H1 (cell line): ENCODE results near the gene TRAPPC6A. TPM values are rescaled to one million over a fixed set of nuclear protein-coding genes. Genes with fewer than 3 reads are reported as not detected.

Experiments used
- CHD1 ChIP-seq: IDR thresholded peaks from 2 replicates; pipeline ENCODE4 v1.6.1; 2012; ENCODE audit warnings: low read depth, low read length, improper control_type of control experiment
- CREB1 ChIP-seq: IDR thresholded peaks from 2 replicates; pipeline ENCODE4 v1.6.1; 2012; ENCODE audit warnings: inconsistent platforms
- HDAC2 ChIP-seq, 2 experiments: fragments of 300-600 bp in 1 of 2; sonication (generic) in 1 of 2; IDR thresholded peaks; 2 replicates each; pipeline ENCODE4 v1.6.1; 2011 to 2012; ENCODE audit warnings: low read depth in 2 of 2, low read length in 2 of 2, mild to moderate bottlenecking in 2 of 2, moderate library complexity in 2 of 2, borderline replicate concordance in 1 of 2, inconsistent platforms in 1 of 2
- PHF8 ChIP-seq: fragments of 200-600 bp; sonication (generic); conservative IDR thresholded peaks from 2 replicates; pipeline ENCODE4 v1.7.1; 2012; ENCODE audit warnings: low read depth, mild to moderate bottlenecking, inconsistent platforms, low read length, moderate library complexity
- POLR2AphosphoS5 ChIP-seq: IDR thresholded peaks from 2 replicates; pipeline ENCODE4 v1.6.1; 2011; ENCODE audit warnings: low read depth, low read length
- RAD21 ChIP-seq, 2 experiments: IDR thresholded peaks in 1 of 2; conservative IDR thresholded peaks in 1 of 2; 2 replicates each; pipeline ENCODE4 v1.6.1; 2011; ENCODE audit warnings: low read depth in 2 of 2, low read length in 2 of 2, improper control_type of control experiment in 1 of 2, inconsistent platforms in 1 of 2, mild to moderate bottlenecking in 1 of 2, moderate library complexity in 1 of 2
- SIX5 ChIP-seq: IDR thresholded peaks from 2 replicates; pipeline ENCODE4 v1.6.1; 2011; ENCODE audit warnings: mild to moderate bottlenecking, low read depth, low read length
- SP1 ChIP-seq: IDR thresholded peaks from 2 replicates; pipeline ENCODE4 v1.6.1; 2011; ENCODE audit warnings: low read depth, low read length
- TAF1 ChIP-seq: IDR thresholded peaks from 2 replicates; pipeline ENCODE4 v1.6.1; 2011; ENCODE audit warnings: mild to moderate bottlenecking, low read depth, low read length
- TAF7 ChIP-seq: optimal IDR thresholded peaks from 2 replicates; pipeline ENCODE3; 2011; ENCODE audit warnings: low read depth, mild to moderate bottlenecking, inconsistent platforms, low read length, moderate library complexity, borderline replicate concordance
- polyA plus RNA-seq, 7 experiments: library from polyadenylated mRNA; depleted of rRNA in 3 of 7; stranded (reverse) in 5 of 7; unstranded in 2 of 7; fragments of >200 nt in 5 of 7; fragments of 200-250 nt in 2 of 7; gene quantifications; 1 replicate in 5 of 7; 2 replicates in 1 of 7; 4 replicates in 1 of 7; pipeline versions ENCODE4 v1.2.1 to v1.2.3, GENCODE V29; 2011 to 2013; ENCODE audit warnings: missing spikeins in 2 of 7, mixed read lengths in 2 of 7
- total RNA-seq: library from RNA; stranded (reverse); fragmentation: NEBNext Ultra II Directional; extraction: Animal tissue kit (Norgen Biotek cat#: 25700); gene quantifications from 2 replicates; pipeline ENCODE4 v1.2.1, GENCODE V29; 2021
- TF ChIP-seq, protein P1 (sequence below): fragments of 300-600 bp; sonication (generic); IDR thresholded peaks from 2 replicates; pipeline ENCODE4 v1.7.1; 2012; ENCODE audit warnings: low read length, moderate library complexity, mild to moderate bottlenecking, inconsistent platforms; ENCODE audit not compliant: insufficient replicate concordance

The TRAPPC6A gene
- total and polyA plus RNA-seq, 2 of the 8 experiments (the other 6 are each of a cell fraction or from before 2014, with no cell fraction given), result 31.8 to 130 TPM

DNA sequence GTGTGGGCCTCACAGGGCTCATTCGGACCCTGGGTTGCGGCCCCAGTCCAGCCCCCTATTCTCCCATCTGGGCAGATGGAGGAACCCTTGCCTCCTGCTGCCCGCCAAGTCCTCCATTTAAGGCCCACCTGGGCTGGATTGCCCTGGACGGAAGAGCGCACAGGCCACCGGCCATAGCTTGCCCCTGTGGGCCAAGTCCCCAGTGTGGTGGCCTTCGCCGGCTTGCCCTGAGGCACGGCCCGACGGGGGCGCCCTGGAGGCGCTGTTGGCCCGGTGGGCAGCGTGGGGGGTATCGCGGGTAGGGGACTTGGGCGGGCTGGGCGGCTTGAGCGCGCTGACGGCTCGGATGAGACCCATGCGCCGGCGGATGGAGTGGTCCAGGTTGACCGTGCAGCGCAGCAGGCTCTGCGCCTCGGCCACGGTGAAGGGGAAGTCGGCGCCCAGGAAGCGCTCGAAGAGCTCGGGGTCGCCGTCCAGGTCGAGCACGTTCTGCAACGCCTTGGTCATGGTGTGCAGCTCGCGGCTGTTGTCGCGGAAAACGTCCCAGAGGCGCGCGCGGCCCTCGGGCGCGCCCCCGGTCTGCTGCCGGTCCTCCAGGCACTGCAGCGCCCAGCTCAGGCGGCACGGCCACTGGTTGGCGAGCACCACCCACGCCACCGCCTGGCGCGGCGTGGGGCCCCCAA lies 26.1 kb downstream of the TRAPPC6A start (continued):
- TF ChIP-seq POLR2AphosphoS5 (no peak), SIX5 (no peak), CHD1 (no peak), SP1 (no peak), TAF7 (no peak), RAD21 (IDR thresholded peaks at IDR 0.05 in 1 of 2, conservative IDR thresholded peaks at IDR 0.05 in 1 of 2; ENCODE audit: low read depth in 2 of 2, low read length in 2 of 2) (peak in 1 of 2 experiments; percentile 17; a peak in 1 of 4 replicates), HDAC2 (IDR thresholded peaks at IDR 0.05; ENCODE audit: borderline replicate concordance in 1 of 2, low read depth in 2 of 2, low read length in 2 of 2) (no peak), CREB1 (no peak), PHF8 (no peak), TAF1 (no peak)
- TF ChIP-seq, protein P1, sequence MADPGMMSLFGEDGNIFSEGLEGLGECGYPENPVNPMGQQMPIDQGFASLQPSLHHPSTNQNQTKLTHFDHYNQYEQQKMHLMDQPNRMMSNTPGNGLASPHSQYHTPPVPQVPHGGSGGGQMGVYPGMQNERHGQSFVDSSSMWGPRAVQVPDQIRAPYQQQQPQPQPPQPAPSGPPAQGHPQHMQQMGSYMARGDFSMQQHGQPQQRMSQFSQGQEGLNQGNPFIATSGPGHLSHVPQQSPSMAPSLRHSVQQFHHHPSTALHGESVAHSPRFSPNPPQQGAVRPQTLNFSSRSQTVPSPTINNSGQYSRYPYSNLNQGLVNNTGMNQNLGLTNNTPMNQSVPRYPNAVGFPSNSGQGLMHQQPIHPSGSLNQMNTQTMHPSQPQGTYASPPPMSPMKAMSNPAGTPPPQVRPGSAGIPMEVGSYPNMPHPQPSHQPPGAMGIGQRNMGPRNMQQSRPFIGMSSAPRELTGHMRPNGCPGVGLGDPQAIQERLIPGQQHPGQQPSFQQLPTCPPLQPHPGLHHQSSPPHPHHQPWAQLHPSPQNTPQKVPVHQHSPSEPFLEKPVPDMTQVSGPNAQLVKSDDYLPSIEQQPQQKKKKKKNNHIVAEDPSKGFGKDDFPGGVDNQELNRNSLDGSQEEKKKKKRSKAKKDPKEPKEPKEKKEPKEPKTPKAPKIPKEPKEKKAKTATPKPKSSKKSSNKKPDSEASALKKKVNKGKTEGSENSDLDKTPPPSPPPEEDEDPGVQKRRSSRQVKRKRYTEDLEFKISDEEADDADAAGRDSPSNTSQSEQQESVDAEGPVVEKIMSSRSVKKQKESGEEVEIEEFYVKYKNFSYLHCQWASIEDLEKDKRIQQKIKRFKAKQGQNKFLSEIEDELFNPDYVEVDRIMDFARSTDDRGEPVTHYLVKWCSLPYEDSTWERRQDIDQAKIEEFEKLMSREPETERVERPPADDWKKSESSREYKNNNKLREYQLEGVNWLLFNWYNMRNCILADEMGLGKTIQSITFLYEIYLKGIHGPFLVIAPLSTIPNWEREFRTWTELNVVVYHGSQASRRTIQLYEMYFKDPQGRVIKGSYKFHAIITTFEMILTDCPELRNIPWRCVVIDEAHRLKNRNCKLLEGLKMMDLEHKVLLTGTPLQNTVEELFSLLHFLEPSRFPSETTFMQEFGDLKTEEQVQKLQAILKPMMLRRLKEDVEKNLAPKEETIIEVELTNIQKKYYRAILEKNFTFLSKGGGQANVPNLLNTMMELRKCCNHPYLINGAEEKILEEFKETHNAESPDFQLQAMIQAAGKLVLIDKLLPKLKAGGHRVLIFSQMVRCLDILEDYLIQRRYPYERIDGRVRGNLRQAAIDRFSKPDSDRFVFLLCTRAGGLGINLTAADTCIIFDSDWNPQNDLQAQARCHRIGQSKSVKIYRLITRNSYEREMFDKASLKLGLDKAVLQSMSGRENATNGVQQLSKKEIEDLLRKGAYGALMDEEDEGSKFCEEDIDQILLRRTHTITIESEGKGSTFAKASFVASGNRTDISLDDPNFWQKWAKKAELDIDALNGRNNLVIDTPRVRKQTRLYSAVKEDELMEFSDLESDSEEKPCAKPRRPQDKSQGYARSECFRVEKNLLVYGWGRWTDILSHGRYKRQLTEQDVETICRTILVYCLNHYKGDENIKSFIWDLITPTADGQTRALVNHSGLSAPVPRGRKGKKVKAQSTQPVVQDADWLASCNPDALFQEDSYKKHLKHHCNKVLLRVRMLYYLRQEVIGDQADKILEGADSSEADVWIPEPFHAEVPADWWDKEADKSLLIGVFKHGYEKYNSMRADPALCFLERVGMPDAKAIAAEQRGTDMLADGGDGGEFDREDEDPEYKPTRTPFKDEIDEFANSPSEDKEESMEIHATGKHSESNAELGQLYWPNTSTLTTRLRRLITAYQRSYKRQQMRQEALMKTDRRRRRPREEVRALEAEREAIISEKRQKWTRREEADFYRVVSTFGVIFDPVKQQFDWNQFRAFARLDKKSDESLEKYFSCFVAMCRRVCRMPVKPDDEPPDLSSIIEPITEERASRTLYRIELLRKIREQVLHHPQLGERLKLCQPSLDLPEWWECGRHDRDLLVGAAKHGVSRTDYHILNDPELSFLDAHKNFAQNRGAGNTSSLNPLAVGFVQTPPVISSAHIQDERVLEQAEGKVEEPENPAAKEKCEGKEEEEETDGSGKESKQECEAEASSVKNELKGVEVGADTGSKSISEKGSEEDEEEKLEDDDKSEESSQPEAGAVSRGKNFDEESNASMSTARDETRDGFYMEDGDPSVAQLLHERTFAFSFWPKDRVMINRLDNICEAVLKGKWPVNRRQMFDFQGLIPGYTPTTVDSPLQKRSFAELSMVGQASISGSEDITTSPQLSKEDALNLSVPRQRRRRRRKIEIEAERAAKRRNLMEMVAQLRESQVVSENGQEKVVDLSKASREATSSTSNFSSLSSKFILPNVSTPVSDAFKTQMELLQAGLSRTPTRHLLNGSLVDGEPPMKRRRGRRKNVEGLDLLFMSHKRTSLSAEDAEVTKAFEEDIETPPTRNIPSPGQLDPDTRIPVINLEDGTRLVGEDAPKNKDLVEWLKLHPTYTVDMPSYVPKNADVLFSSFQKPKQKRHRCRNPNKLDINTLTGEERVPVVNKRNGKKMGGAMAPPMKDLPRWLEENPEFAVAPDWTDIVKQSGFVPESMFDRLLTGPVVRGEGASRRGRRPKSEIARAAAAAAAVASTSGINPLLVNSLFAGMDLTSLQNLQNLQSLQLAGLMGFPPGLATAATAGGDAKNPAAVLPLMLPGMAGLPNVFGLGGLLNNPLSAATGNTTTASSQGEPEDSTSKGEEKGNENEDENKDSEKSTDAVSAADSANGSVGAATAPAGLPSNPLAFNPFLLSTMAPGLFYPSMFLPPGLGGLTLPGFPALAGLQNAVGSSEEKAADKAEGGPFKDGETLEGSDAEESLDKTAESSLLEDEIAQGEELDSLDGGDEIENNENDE, result no peak
